PC-3 (cell line): ENCODE measurements around the gene SLC5A10. TPM values are rescaled to one million over a fixed set of nuclear protein-coding genes. Genes with fewer than 3 reads are reported as not detected.
A peak's percentile ranks its signal among the peaks of the same experiment; 100 is the strongest.

Experiments used
- ATAC-seq: fragments of 200-7000 bp; cut with Tn5 transposase; 2 replicates; pipeline ENCODE4 v1.9.1; 2020; ENCODE audit warnings: mild to moderate bottlenecking, moderate library complexity
- BruUV-seq: library from RNA; stranded (reverse); fragments of 400-500 nt; replicated peaks from 2 replicates; lab custom pipeline; 2021; lab: Mats Ljungman, UMichigan
- CTCF ChIA-PET: fragments of 300-600 bp; sonication (Branson Sonifier 250); formaldehyde crosslinking; loops from one replicate; lab custom pipeline; 2022; ENCODE audit warnings: antibody characterized with exemption; lab: Charles Lee
- POLR2A ChIA-PET: fragments of 300-600 bp; sonication (Branson Sonifier 250); formaldehyde crosslinking; loops from one replicate; lab custom pipeline; 2022; ENCODE audit warnings: antibody characterized with exemption; ENCODE audit not compliant: unreplicated experiment; lab: Charles Lee
- DNase-seq: peaks from one replicate; pipeline ENCODE4 v3.0.0-alpha.2; 2015
- H2AFZ ChIP-seq: fragments of 300-600 bp; sonication (generic); 2 replicates; pipeline ENCODE4 v1.6.0; 2016; ENCODE audit warnings: antibody characterized with exemption, low read length
- H3F3A ChIP-seq: fragments of 300-600 bp; sonication (generic); one replicate; pipeline ENCODE4 v1.6.0; 2017; ENCODE audit warnings: antibody characterized with exemption, low read length, control low read depth, mild to moderate bottlenecking; ENCODE audit not compliant: unreplicated experiment
- H3K27ac ChIP-seq: fragments of 300-600 bp; sonication (generic); 2 replicates; pipeline ENCODE4 v1.5.1; 2016; ENCODE audit warnings: mild to moderate bottlenecking, low read length
- H3K27me3 ChIP-seq: fragments of 300-600 bp; sonication (generic); 2 replicates; pipeline ENCODE4 v1.6.1; 2016; ENCODE audit warnings: low read length, mixed read lengths
- H3K36me3 ChIP-seq: fragments of 300-600 bp; sonication (generic); 2 replicates; pipeline ENCODE4 v1.6.1; 2016; ENCODE audit warnings: low read depth, mixed run types, low read length, mixed read lengths
- H3K4me1 ChIP-seq: fragments of 300-600 bp; sonication (generic); 2 replicates; pipeline ENCODE4 v1.5.1; 2016; ENCODE audit warnings: low read length; ENCODE audit not compliant: insufficient read depth
- H3K4me2 ChIP-seq: fragments of 300-600 bp; sonication (generic); 2 replicates; pipeline ENCODE4 v1.6.0; 2016; ENCODE audit warnings: low read length
- H3K4me3 ChIP-seq: fragments of 300-600 bp; sonication (generic); 2 replicates; pipeline ENCODE4 v1.5.1; 2016; ENCODE audit warnings: mild to moderate bottlenecking, low read length, mixed read lengths
- H3K79me2 ChIP-seq: fragments of 300-600 bp; sonication (generic); 2 replicates; pipeline ENCODE4 v1.6.1; 2017; ENCODE audit warnings: low read length, mixed read lengths
- H3K9ac ChIP-seq: fragments of 300-600 bp; sonication (generic); 2 replicates; pipeline ENCODE4 v1.6.0; 2016; ENCODE audit warnings: mild to moderate bottlenecking, low read length
- H3K9me2 ChIP-seq: fragments of 300-600 bp; sonication (generic); replicated peaks from 2 replicates; pipeline ENCODE4 v1.6.1; 2016; ENCODE audit warnings: mixed run types, low read length, mixed read lengths
- H3K9me3 ChIP-seq: fragments of 300-600 bp; sonication (generic); 2 replicates; pipeline ENCODE4 v1.6.1; 2016; ENCODE audit warnings: low read length, mixed read lengths
- H4K20me1 ChIP-seq: fragments of 300-600 bp; sonication (generic); 2 replicates; pipeline ENCODE4 v1.6.1; 2016; ENCODE audit warnings: low read length, mixed read lengths
- CTCF ChIP-seq: fragments of 300-600 bp; sonication (generic); conservative IDR thresholded peaks from 2 replicates; pipeline ENCODE4 v1.5.1; 2017; ENCODE audit warnings: antibody characterized with exemption, low read depth, mild to moderate bottlenecking, low read length
- EZH2 ChIP-seq: fragments of 300-600 bp; sonication (generic); IDR thresholded peaks from one replicate; pipeline ENCODE4 v1.6.1; 2017; ENCODE audit warnings: antibody characterized with exemption, mild to moderate bottlenecking, low read length; ENCODE audit not compliant: unreplicated experiment
- EZH2phosphoT487 ChIP-seq: fragments of 300-600 bp; sonication (generic); IDR thresholded peaks from 2 replicates; pipeline ENCODE4 v1.6.1; 2018; ENCODE audit warnings: mild to moderate bottlenecking, antibody characterized with exemption, low read length, borderline replicate concordance
- intact Hi-C: fragments of 100-400 bp; cut with micrococcal nuclease; formaldehyde crosslinking; loops from 2 replicates; pipeline ENCODE4 v1.9.0; 2023
- total RNA-seq: library from RNA; depleted of rRNA; stranded (reverse); fragments of >200 nt; gene quantifications from 2 replicates; pipeline ENCODE4 v1.2.3, GENCODE V29; 2014

SLC5A10 gene
- total RNA-seq, 1 experiment from 2014 or later = not detected

DNA sequence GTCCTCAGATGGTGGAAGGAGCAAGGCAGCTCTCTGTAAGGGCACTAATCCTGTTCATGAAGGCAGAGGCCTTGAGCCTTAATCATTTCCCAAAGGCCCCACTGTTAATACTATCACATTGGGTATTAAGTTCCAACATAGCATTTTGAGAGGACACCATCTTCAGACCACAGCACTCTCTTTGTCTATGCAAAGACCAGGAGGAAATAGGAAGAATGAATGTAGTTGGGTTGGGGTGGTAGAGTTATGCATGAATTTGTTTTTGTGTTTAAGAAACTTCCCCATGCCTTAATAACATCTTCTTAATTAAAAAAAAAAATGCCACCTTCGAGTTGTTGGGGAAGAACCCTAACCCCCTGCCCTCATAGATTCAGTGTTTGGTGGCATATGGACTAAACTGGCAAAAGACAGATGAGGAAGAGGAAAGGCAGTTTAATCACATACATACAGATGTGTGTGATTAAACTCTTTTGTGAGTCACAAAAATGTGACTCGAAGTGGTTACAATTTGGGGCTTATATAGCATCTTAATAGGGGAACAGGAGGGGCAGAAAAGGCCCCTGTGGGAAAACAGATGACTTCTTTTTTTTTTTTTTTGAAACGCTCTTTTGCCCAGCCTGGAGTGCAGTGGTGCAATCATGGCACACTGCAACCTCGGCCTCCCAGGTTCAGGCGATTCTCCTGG is 35.0 kb upstream of the SLC5A10 start:
- POLR2A ChIA-PET = no interaction called here
- peak; percentile 16 for DNase-seq
- peaks cover 8% of the 10 kb centered on the region for H3F3A ChIP-seq
- no TSS peak for BruUV-seq
- no peak overlapping the region for H3K4me3 ChIP-seq
- H3K4me2 ChIP-seq = no peak overlapping the region
- peaks cover 24% of the 10 kb centered on the region for H3K36me3 ChIP-seq
- no peaks in the 10 kb centered on the region for H4K20me1 ChIP-seq
- intact Hi-C loops = no loop called here
- CTCF ChIA-PET = interaction anchor here (0.7 kb wide), 1 partner anchor 198 kb away, joined by 10 read pairs; no protein-coding TSS in a partner anchor
- H3K9me3 ChIP-seq = no peaks in the 10 kb centered on the region
- peaks cover 24% of the 10 kb centered on the region for H3K4me1 ChIP-seq
- H2AFZ ChIP-seq = no peak overlapping the region
- no peak for ATAC-seq
- no peaks in the 10 kb centered on the region for H3K79me2 ChIP-seq
- H3K27me3 ChIP-seq = no peaks in the 10 kb centered on the region
- H3K9ac ChIP-seq = no peak overlapping the region
- H3K27ac ChIP-seq = no peak overlapping the region
- TF ChIP-seq CTCF (no peak), EZH2 (no peak), EZH2phosphoT487 (no peak)
- H3K9me2 ChIP-seq = no peaks in the 10 kb centered on the region

- ChIA-PET POLR2A (no interaction called here), CTCF (no interaction called here)
- no TSS peak for BruUV-seq
- Histone ChIP-seq H3K9me3 (no peaks in the 10 kb centered on the region), H3K9me2 (no peaks in the 10 kb centered on the region), H3K36me3 (peaks cover 20% of the 10 kb centered on the region), H3K9ac (no peak overlapping the region), H3K27ac (no peak overlapping the region), H3K4me1 (peaks cover 28% of the 10 kb centered on the region), H3K4me3 (no peak overlapping the region), H3K27me3 (no peaks in the 10 kb centered on the region), H3K4me2 (no peak overlapping the region), H3K79me2 (no peaks in the 10 kb centered on the region), H4K20me1 (no peaks in the 10 kb centered on the region), H3F3A (peaks cover 8% of the 10 kb centered on the region), H2AFZ (no peak overlapping the region)
- intact Hi-C loops = no loop called here
- DNase-seq (no peak), ATAC-seq (no peak)
- no peak for TF ChIP-seq EZH2phosphoT487
- no peak for TF ChIP-seq CTCF
- no peak for TF ChIP-seq EZH2
Measured at GRCh38 chr17:18917506-18918032, 34.4 kb upstream of the SLC5A10 start.

GRCh38 chr17:18919963-18920362 is 32.0 kb upstream of the SLC5A10 start:
- Histone ChIP-seq H3K9me3 (no peaks in the 10 kb centered on the region), H3K27me3 (no peaks in the 10 kb centered on the region), H3K27ac (peak overlapping the region; percentile 98), H3K9ac (peak overlapping the region; percentile 87), H3K79me2 (peaks cover 6% of the 10 kb centered on the region), H3K4me1 (peaks cover 31% of the 10 kb centered on the region), H3K4me2 (peak overlapping the region; percentile 10; the same call in 1 of the 2 replicates), H3K9me2 (no peaks in the 10 kb centered on the region), H4K20me1 (no peaks in the 10 kb centered on the region), H3K36me3 (peaks cover 23% of the 10 kb centered on the region), H3F3A (peaks cover 8% of the 10 kb centered on the region), H2AFZ (no peak overlapping the region), H3K4me3 (no peak overlapping the region)
- TF ChIP-seq CTCF (no peak), EZH2 (no peak), EZH2phosphoT487 (no peak)
- BruUV-seq = no TSS peak
- ChIA-PET POLR2A (no interaction called here), CTCF (no interaction called here)
- DNase-seq = no peak
- no peak for ATAC-seq
- intact Hi-C loops = no loop called here
